Suprapubic skin (tissue), 4 donors: ENCODE results near the gene LRPPRC. TPM values are rescaled to one million over a fixed set of nuclear protein-coding genes. Genes with fewer than 3 reads are reported as not detected.

Experiments
- DNase-seq, 2 donors: peaks; one replicate each; pipeline ENCODE4 v3.0.0-alpha.2; 2019; ENCODE audit warnings: low spot score in 2 of 2
- H3K27ac ChIP-seq: fragments of 200-600 bp; sonication (generic); one replicate; pipeline ENCODE4 v1.5.1; 2019
- H3K27me3 ChIP-seq: fragments of 200-600 bp; sonication (generic); one replicate; pipeline ENCODE4 v1.5.1; 2019
- H3K36me3 ChIP-seq: fragments of 200-600 bp; sonication (generic); one replicate; pipeline ENCODE4 v1.5.1; 2019
- H3K4me1 ChIP-seq: fragments of 200-600 bp; sonication (generic); one replicate; pipeline ENCODE4 v1.5.1; 2019
- H3K4me3 ChIP-seq: fragments of 200-600 bp; sonication (generic); one replicate; pipeline ENCODE4 v1.5.1; 2019; ENCODE audit warnings: mild to moderate bottlenecking
- H3K9me3 ChIP-seq: fragments of 200-600 bp; sonication (generic); one replicate; pipeline ENCODE4 v1.5.1; 2019
- CTCF ChIP-seq, 2 donors: fragments of 200-600 bp in 1 of 2; fragments of 450-650 bp in 1 of 2; sonication (generic) in 1 of 2; IDR thresholded peaks; one replicate each; pipeline ENCODE4 v1.5.1; 2016 to 2019; ENCODE audit warnings: antibody characterized with exemption in 2 of 2, mild to moderate bottlenecking in 1 of 2, moderate library complexity in 1 of 2
- EP300 ChIP-seq: sonication (generic); formaldehyde crosslinking; IDR thresholded peaks from one replicate; pipeline ENCODE4 v1.6.1; 2017; ENCODE audit warnings: antibody characterized with exemption
- POLR2A ChIP-seq, 2 donors: fragments of 450-650 bp; IDR thresholded peaks; one replicate each; pipeline ENCODE4 v1.6.1; 2017; ENCODE audit warnings: antibody characterized with exemption in 2 of 2, mild to moderate bottlenecking in 2 of 2, moderate library complexity in 2 of 2
- POLR2AphosphoS5 ChIP-seq, 3 donors: sonication (generic); formaldehyde crosslinking; IDR thresholded peaks; one replicate each; pipeline ENCODE4 v1.6.1; 2017; ENCODE audit warnings: antibody characterized with exemption in 3 of 3
- WGBS: methylation state at CpG from one replicate; pipeline ENCODE4 v1.1.5; 2018; 5-methylcytosine and 5-hydroxymethylcytosine counted together
- total RNA-seq, 4 donors: library from RNA; depleted of rRNA; stranded (reverse); fragments of >200 nt; gene quantifications; one replicate each; pipeline ENCODE4 v1.1.0, GENCODE V29; 2016

Gene LRPPRC
- total RNA-seq, 4 donors from 2014 or later: 45.1 to 74.7 (median 46.6) TPM

- 69% methylated on average over 3 of the region's 3 CpGs for WGBS
- Histone ChIP-seq H3K27ac (no peak overlapping the region), H3K36me3 (no peaks in the 10 kb centered on the region), H3K9me3 (no peaks in the 10 kb centered on the region), H3K4me3 (no peak overlapping the region), H3K4me1 (no peaks in the 10 kb centered on the region), H3K27me3 (peaks cover 8% of the 10 kb centered on the region)
- no peak for TF ChIP-seq POLR2AphosphoS5 (IDR thresholded peaks at IDR 0.05)
- TF ChIP-seq CTCF (IDR thresholded peaks at IDR 0.05): no peak
- no peak for TF ChIP-seq EP300
- TF ChIP-seq POLR2A (IDR thresholded peaks at IDR 0.05): no peak
- DNase-seq: no peak
Measured at GRCh38 chr2:44009136-44009735, 13.4 kb upstream of the LRPPRC start.

GRCh38 chr2:44005846-44006245 lies 10.1 kb upstream of the LRPPRC start:
- Histone ChIP-seq H3K4me1 (no peaks in the 10 kb centered on the region), H3K27me3 (peaks cover 3% of the 10 kb centered on the region), H3K4me3 (no peak overlapping the region), H3K27ac (no peak overlapping the region), H3K36me3 (no peaks in the 10 kb centered on the region), H3K9me3 (no peaks in the 10 kb centered on the region)
- no peak for DNase-seq
- no peak for TF ChIP-seq POLR2AphosphoS5 (IDR thresholded peaks at IDR 0.05)
- no peak for TF ChIP-seq EP300
- no peak for TF ChIP-seq CTCF (IDR thresholded peaks at IDR 0.05)
- no peak for TF ChIP-seq POLR2A (IDR thresholded peaks at IDR 0.05)
- 73% methylated on average over 3 of the region's 3 CpGs for WGBS

GRCh38 chr2:44004735-44005602 lies 9.2 kb upstream of the LRPPRC start:
- Histone ChIP-seq H3K27ac (no peak overlapping the region), H3K36me3 (no peaks in the 10 kb centered on the region), H3K4me3 (no peak overlapping the region), H3K27me3 (no peaks in the 10 kb centered on the region), H3K9me3 (no peaks in the 10 kb centered on the region), H3K4me1 (no peaks in the 10 kb centered on the region)
- DNase-seq: no peak
- 76% methylated on average over 3 of the region's 3 CpGs for WGBS
- TF ChIP-seq EP300: no peak
- TF ChIP-seq POLR2A (IDR thresholded peaks at IDR 0.05): no peak
- TF ChIP-seq POLR2AphosphoS5 (IDR thresholded peaks at IDR 0.05): no peak
- TF ChIP-seq CTCF (IDR thresholded peaks at IDR 0.05): no peak

- Histone ChIP-seq H3K9me3 (no peaks in the 10 kb centered on the region), H3K27ac (no peak overlapping the region), H3K36me3 (no peaks in the 10 kb centered on the region), H3K4me3 (no peak overlapping the region), H3K4me1 (peaks cover 3% of the 10 kb centered on the region), H3K27me3 (no peaks in the 10 kb centered on the region)
- TF ChIP-seq CTCF (IDR thresholded peaks at IDR 0.05): no peak
- no peak for TF ChIP-seq POLR2A (IDR thresholded peaks at IDR 0.05)
- 75% methylated on average over 1 of the region's 1 CpG for WGBS
- DNase-seq: no peak
Measured at GRCh38 chr2:44001716-44002115, 5.9 kb upstream of the LRPPRC start.

- H3K27ac ChIP-seq: no peak overlapping the region
- WGBS: 92% methylated on average over 4 of the region's 4 CpGs
- no peaks in the 10 kb centered on the region for H3K9me3 ChIP-seq
- H3K4me1 ChIP-seq: peaks cover 24% of the 10 kb centered on the region
- no peaks in the 10 kb centered on the region for H3K27me3 ChIP-seq
- TF ChIP-seq POLR2AphosphoS5 (IDR thresholded peaks at IDR 0.05): no peak
- TF ChIP-seq POLR2A (IDR thresholded peaks at IDR 0.05): no peak
- no peak for TF ChIP-seq CTCF (IDR thresholded peaks at IDR 0.05)
- no peak for TF ChIP-seq EP300
- no peaks in the 10 kb centered on the region for H3K36me3 ChIP-seq
- no peak overlapping the region for H3K4me3 ChIP-seq
- DNase-seq: no peak
Measured at GRCh38 chr2:43998263-43998662, 2.5 kb upstream of the LRPPRC start.
